Right lobe of liver (tissue), 6 donors: ENCODE data around the gene PPM1N. TPM values are rescaled to one million over a fixed set of nuclear protein-coding genes. Genes with fewer than 3 reads are reported as not detected.

Source experiments
- ATAC-seq, 4 donors: fragments of 200-7000 bp; cut with Tn5 transposase; one replicate each; pipeline ENCODE4 v1.9.1; 2020; ENCODE audit warnings: mild to moderate bottlenecking in 4 of 4, moderate library complexity in 4 of 4
- DNase-seq, 3 donors: peaks; one replicate each; pipeline ENCODE4 v3.0.0-alpha.2; 2020
- H3K27ac ChIP-seq, 3 donors: fragments of 200-600 bp; one replicate each; pipeline ENCODE4 v1.8.0; 2022
- H3K27me3 ChIP-seq, 2 donors: fragments of 200-600 bp; one replicate each; pipeline ENCODE4 v1.8.0; 2022
- H3K36me3 ChIP-seq, 4 donors: fragments of 200-600 bp; sonication (generic) in 1 of 4; one replicate each; pipeline versions ENCODE4 v1.5.1 to v1.8.0; 2017 to 2022; ENCODE audit warnings: control low read depth in 1 of 4
- H3K4me1 ChIP-seq, 4 donors: fragments of 200-600 bp; sonication (generic) in 1 of 4; one replicate each; pipeline versions ENCODE4 v1.5.1 to v1.8.0; 2017 to 2022; ENCODE audit warnings: control low read depth in 1 of 4
- H3K4me3 ChIP-seq, 3 donors: fragments of 200-600 bp; one replicate each; pipeline ENCODE4 v1.8.0; 2022
- H3K9me3 ChIP-seq, 4 donors: fragments of 200-600 bp; sonication (generic) in 1 of 4; one replicate each; pipeline versions ENCODE4 v1.5.1 to v1.8.0; 2017 to 2022; ENCODE audit warnings: control low read depth in 1 of 4
- POLR2A ChIP-seq: fragments of 450-650 bp; IDR thresholded peaks from one replicate; pipeline ENCODE4 v1.6.1; 2017; ENCODE audit warnings: antibody characterized with exemption, mild to moderate bottlenecking
- WGBS: methylation state at CpG from one replicate; pipeline ENCODE4 v1.1.6; 2018; ENCODE audit warnings: low coverage, low lambda C conversion rate; ENCODE audit not compliant: insufficient coverage; ENCODE audit errors: missing lambda C conversion rate; 5-methylcytosine and 5-hydroxymethylcytosine counted together
- intact Hi-C, 2 donors: fragments of 100-400 bp; cut with DNase I; formaldehyde crosslinking; loops; one replicate each; pipeline versions ENCODE4 v1.11.2 to v1.14.1; 2022
- total RNA-seq, 6 experiments: library from RNA; depleted of rRNA in 2 of 6; stranded (reverse); fragments of >200 nt in 2 of 6; fragmentation: NEBNext Ultra II Directional in 3 of 6; extraction: Animal tissue kit (Norgen Biotek cat#: 25700) in 3 of 6; gene quantifications; one replicate each; pipeline versions ENCODE4 v1.1.0 to v1.2.4, GENCODE V29; 2016 to 2023
- TF ChIP-seq, protein P1 (sequence below), 4 donors: fragments of 200-600 bp in 3 of 4; fragments of 450-650 bp in 1 of 4; IDR thresholded peaks; one replicate each; pipeline versions ENCODE4 v1.5.1 to v1.8.0; 2016 to 2022; ENCODE audit warnings: antibody characterized with exemption in 4 of 4, mild to moderate bottlenecking in 2 of 4
- donor health status: DM: no; HTN: yes; CAD: no.
- donor health status: DM: no; HTN: no; CAD: no.
- donor health status: DM: no; HTN: no; CAD: no.
- donor health status: DM: no; HTN: yes; CAD: no.
- donor health status: DM: no; HTN: yes; CAD: no.

Gene PPM1N
- total RNA-seq, 6 experiments from 2014 or later = 0.32 to 2.0 (median 0.51) TPM; not detected in 1

DNA sequence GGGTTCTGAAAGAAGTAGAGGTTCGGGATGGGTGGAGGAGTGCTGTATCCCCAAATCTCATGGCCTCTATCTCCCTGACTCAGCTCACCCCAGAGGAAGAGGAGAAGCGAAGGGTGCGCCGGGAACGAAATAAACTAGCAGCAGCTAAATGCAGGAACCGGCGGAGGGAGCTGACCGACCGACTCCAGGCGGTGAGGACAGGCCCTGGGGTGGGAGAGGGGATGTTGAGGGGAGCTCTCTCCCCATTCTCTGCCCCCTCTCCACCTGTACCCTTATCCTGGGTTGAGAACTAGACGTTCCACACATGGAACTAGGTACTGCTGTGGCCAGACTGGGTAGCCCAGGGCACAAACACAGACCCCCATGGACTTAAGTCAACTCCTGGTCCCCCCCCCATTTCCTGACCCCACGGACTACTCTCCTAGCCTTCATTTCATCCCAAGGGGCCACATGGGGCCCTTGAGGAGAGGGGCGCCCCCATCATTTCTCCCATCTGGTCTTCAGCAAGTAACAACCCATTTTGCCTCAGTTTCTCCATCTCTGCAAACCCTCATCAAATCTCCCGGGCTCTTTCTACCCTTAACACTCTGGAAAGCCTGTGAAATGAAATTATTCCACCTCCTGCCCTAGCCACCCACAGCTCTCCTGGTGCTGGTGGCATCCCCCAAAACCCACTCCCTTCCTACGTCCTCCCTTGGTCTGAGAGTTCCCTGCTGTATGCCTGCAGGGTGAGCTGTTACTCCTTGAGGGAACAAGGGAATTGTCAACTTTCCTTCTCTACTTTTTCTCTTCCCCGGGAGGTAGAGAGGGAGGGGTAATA, 26.9 kb upstream of the PPM1N start:
- TF ChIP-seq, protein P1, sequence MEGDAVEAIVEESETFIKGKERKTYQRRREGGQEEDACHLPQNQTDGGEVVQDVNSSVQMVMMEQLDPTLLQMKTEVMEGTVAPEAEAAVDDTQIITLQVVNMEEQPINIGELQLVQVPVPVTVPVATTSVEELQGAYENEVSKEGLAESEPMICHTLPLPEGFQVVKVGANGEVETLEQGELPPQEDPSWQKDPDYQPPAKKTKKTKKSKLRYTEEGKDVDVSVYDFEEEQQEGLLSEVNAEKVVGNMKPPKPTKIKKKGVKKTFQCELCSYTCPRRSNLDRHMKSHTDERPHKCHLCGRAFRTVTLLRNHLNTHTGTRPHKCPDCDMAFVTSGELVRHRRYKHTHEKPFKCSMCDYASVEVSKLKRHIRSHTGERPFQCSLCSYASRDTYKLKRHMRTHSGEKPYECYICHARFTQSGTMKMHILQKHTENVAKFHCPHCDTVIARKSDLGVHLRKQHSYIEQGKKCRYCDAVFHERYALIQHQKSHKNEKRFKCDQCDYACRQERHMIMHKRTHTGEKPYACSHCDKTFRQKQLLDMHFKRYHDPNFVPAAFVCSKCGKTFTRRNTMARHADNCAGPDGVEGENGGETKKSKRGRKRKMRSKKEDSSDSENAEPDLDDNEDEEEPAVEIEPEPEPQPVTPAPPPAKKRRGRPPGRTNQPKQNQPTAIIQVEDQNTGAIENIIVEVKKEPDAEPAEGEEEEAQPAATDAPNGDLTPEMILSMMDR (IDR thresholded peaks at IDR 0.05) = no peak
- no peak for TF ChIP-seq POLR2A
- peaks cover 0 to 19% (median 7%) of the 10 kb centered on the region in 4 donors for H3K4me1 ChIP-seq
- intact Hi-C loops = loop anchor here in 1 of 2 donors (5.0 kb wide), 1 partner anchor 34 kb away; no protein-coding TSS in a partner anchor
- no peak for DNase-seq
- WGBS = 60% methylated on average over 7 of the region's 16 CpGs
- H3K4me3 ChIP-seq = no peak overlapping the region
- H3K27me3 ChIP-seq = no peaks in the 10 kb centered on the region
- H3K27ac ChIP-seq = no peak overlapping the region
- ATAC-seq = no peak
- H3K36me3 ChIP-seq = no peaks in the 10 kb centered on the region
- H3K9me3 ChIP-seq = no peaks in the 10 kb centered on the region

DNA sequence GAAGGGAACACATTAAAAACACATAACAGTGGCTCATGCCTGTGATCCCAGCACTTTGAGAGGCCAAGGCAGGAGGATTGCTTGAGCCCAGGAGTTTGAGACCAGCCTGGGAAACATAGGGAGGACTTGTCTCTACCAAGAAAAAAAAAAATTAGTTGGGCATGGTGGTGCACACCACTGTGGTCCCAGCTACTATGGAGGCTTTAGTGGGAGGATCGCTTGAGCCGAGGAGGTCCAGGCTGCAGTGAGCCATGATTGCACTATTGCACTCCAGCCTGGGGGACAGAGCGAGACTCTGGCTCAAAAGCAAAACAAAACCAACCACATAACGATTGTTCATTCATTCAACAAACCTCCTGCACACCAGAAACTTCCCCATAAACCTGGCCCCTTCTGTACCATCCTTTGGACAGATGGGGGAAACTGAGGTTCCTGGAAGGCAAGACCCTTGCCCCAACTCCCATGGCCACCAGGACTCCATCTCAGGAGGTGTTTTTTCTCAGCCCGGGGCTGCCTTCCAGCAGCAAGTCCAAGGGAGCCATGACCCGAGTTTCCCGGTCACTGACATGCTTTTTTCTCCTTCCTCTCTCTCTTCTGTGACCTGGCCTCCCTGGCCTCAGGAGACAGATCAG, 26.2 kb upstream of the PPM1N start:
- H3K27ac ChIP-seq = no peak overlapping the region
- H3K4me3 ChIP-seq = peak overlapping the region in 1 of 3 donors; percentile 16
- DNase-seq = no peak
- intact Hi-C loops = loop anchor here in 1 of 2 donors (5.0 kb wide), 1 partner anchor 35 kb away; no protein-coding TSS in a partner anchor
- ATAC-seq = no peak
- no peaks in the 10 kb centered on the region for H3K36me3 ChIP-seq
- WGBS = 34% methylated on average over 6 of the region's 7 CpGs
- no peak for TF ChIP-seq POLR2A
- TF ChIP-seq, protein P1 (IDR thresholded peaks at IDR 0.05) = no peak
- no peaks in the 10 kb centered on the region for H3K27me3 ChIP-seq
- H3K9me3 ChIP-seq = no peaks in the 10 kb centered on the region
- H3K4me1 ChIP-seq = peaks cover 0 to 16% (median 7%) of the 10 kb centered on the region in 4 donors

DNA sequence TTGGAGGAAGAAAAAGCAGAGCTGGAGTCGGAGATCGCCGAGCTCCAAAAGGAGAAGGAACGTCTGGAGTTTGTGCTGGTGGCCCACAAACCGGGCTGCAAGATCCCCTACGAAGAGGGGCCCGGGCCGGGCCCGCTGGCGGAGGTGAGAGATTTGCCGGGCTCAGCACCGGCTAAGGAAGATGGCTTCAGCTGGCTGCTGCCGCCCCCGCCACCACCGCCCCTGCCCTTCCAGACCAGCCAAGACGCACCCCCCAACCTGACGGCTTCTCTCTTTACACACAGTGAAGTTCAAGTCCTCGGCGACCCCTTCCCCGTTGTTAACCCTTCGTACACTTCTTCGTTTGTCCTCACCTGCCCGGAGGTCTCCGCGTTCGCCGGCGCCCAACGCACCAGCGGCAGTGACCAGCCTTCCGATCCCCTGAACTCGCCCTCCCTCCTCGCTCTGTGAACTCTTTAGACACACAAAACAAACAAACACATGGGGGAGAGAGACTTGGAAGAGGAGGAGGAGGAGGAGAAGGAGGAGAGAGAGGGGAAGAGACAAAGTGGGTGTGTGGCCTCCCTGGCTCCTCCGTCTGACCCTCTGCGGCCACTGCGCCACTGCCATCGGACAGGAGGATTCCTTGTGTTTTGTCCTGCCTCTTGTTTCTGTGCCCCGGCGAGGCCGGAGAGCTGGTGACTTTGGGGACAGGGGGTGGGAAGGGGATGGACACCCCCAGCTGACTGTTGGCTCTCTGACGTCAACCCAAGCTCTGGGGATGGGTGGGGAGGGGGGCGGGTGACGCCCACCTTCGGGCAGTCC, 25.5 kb upstream of the PPM1N start:
- intact Hi-C loops = loop anchor here in 1 of 2 donors (5.0 kb wide), 1 partner anchor 35 kb away; no protein-coding TSS in a partner anchor
- no peaks in the 10 kb centered on the region for H3K36me3 ChIP-seq
- no peak overlapping the region for H3K27ac ChIP-seq
- peaks cover 0 to 14% (median 5%) of the 10 kb centered on the region in 4 donors for H3K4me1 ChIP-seq
- TF ChIP-seq, protein P1 (IDR thresholded peaks at IDR 0.05) = no peak
- TF ChIP-seq POLR2A = no peak
- ATAC-seq (no peak), DNase-seq (no peak)
- peak overlapping the region in 1 of 3 donors; percentile 16 for H3K4me3 ChIP-seq
- no peaks in the 10 kb centered on the region for H3K27me3 ChIP-seq
- H3K9me3 ChIP-seq = no peaks in the 10 kb centered on the region
- WGBS = 8% methylated on average over 33 of the region's 44 CpGs

DNA sequence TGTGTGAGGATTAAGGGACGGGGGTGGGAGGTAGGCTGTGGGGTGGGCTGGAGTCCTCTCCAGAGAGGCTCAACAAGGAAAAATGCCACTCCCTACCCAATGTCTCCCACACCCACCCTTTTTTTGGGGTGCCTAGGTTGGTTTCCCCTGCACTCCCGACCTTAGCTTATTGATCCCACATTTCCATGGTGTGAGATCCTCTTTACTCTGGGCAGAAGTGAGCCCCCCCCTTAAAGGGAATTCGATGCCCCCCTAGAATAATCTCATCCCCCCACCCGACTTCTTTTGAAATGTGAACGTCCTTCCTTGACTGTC, 24.9 kb upstream of the PPM1N start:
- H3K4me3 ChIP-seq = no peak overlapping the region
- DNase-seq (no peak), ATAC-seq (no peak)
- no peak overlapping the region for H3K27ac ChIP-seq
- H3K36me3 ChIP-seq = no peaks in the 10 kb centered on the region
- TF ChIP-seq POLR2A = no peak
- TF ChIP-seq, protein P1 (IDR thresholded peaks at IDR 0.05) = no peak
- intact Hi-C loops = loop anchor here in 1 of 2 donors (5.0 kb wide), 1 partner anchor 36 kb away; no protein-coding TSS in a partner anchor
- H3K4me1 ChIP-seq = peaks cover 0 to 14% (median 3%) of the 10 kb centered on the region in 4 donors
- 29% methylated on average over 3 of the region's 5 CpGs for WGBS
- H3K9me3 ChIP-seq = no peaks in the 10 kb centered on the region
- H3K27me3 ChIP-seq = no peaks in the 10 kb centered on the region
